ENCODE data around the gene TMEM186.

TMEM186 gene

GRCh38 chr16:8762254-8762653, 35.2 kb downstream of the TMEM186 start:
- Histone ChIP-seq H4K20me1 (ENCODE audit: low read depth, low read length) (no peaks in the 10 kb centered on the region), H3K9me3 (ENCODE audit: insufficient read depth, low read length) (no peaks in the 10 kb centered on the region), H3K4me2 (ENCODE audit: low read depth, low read length, poor library complexity, severe bottlenecking) (no peak overlapping the region), H3F3A (ENCODE audit: insufficient read depth) (no peaks in the 10 kb centered on the region), H3K9me2 (replicated peaks; ENCODE audit: insufficient read depth, low read length) (no peaks in the 10 kb centered on the region), H3K36me3 (ENCODE audit: low read length) (no peaks in the 10 kb centered on the region), H3K4me3 (ENCODE audit: insufficient read depth, low read length, poor library complexity, severe bottlenecking) (no peak overlapping the region), H3K27ac (ENCODE audit: low read depth, low read length) (no peak overlapping the region), H3K79me2 (ENCODE audit: insufficient read depth, low read length) (no peaks in the 10 kb centered on the region), H3K27me3 (ENCODE audit: low read length) (no peaks in the 10 kb centered on the region), H3K9ac (ENCODE audit: low read length) (no peak overlapping the region), H2AFZ (ENCODE audit: low read depth, low read length, severe bottlenecking) (no peak overlapping the region)
- TF ChIP-seq EZH2phosphoT487 (conservative IDR thresholded peaks at IDR 0.05; ENCODE audit: low read length): no peak
- no peak for TF ChIP-seq CTCF (IDR thresholded peaks at IDR 0.05; ENCODE audit: insufficient read depth, low read length, poor library complexity, severe bottlenecking)

GRCh38 chr16:8761078-8761477, 36.4 kb downstream of the TMEM186 start:
- Histone ChIP-seq H3K36me3 (ENCODE audit: low read length) (no peaks in the 10 kb centered on the region), H3K4me3 (ENCODE audit: insufficient read depth, low read length, poor library complexity, severe bottlenecking) (no peak overlapping the region), H3K9me3 (ENCODE audit: insufficient read depth, low read length) (no peaks in the 10 kb centered on the region), H2AFZ (ENCODE audit: low read depth, low read length, severe bottlenecking) (no peak overlapping the region), H3K9ac (ENCODE audit: low read length) (no peak overlapping the region), H3K27ac (ENCODE audit: low read depth, low read length) (no peak overlapping the region), H3F3A (ENCODE audit: insufficient read depth) (no peaks in the 10 kb centered on the region), H3K9me2 (replicated peaks; ENCODE audit: insufficient read depth, low read length) (no peaks in the 10 kb centered on the region), H4K20me1 (ENCODE audit: low read depth, low read length) (no peaks in the 10 kb centered on the region), H3K4me2 (ENCODE audit: low read depth, low read length, poor library complexity, severe bottlenecking) (no peak overlapping the region), H3K79me2 (ENCODE audit: insufficient read depth, low read length) (no peaks in the 10 kb centered on the region), H3K27me3 (ENCODE audit: low read length) (no peaks in the 10 kb centered on the region)
- TF ChIP-seq EZH2phosphoT487 (conservative IDR thresholded peaks at IDR 0.05; ENCODE audit: low read length): no peak

- no peak overlapping the region for H3K4me3 ChIP-seq (ENCODE audit: insufficient read depth, low read length, poor library complexity, severe bottlenecking)
- no peaks in the 10 kb centered on the region for H3K79me2 ChIP-seq (ENCODE audit: insufficient read depth, low read length)
- H2AFZ ChIP-seq (ENCODE audit: low read depth, low read length, severe bottlenecking): no peak overlapping the region
- no peaks in the 10 kb centered on the region for H3K36me3 ChIP-seq (ENCODE audit: low read length)
- H3K27ac ChIP-seq (ENCODE audit: low read depth, low read length): no peak overlapping the region
- no peak overlapping the region for H3K4me2 ChIP-seq (ENCODE audit: low read depth, low read length, poor library complexity, severe bottlenecking)
- no peaks in the 10 kb centered on the region for H3F3A ChIP-seq (ENCODE audit: insufficient read depth)
- no peaks in the 10 kb centered on the region for H3K9me2 ChIP-seq (replicated peaks; ENCODE audit: insufficient read depth, low read length)
- no peak overlapping the region for H3K9ac ChIP-seq (ENCODE audit: low read length)
- H3K9me3 ChIP-seq (ENCODE audit: insufficient read depth, low read length): no peaks in the 10 kb centered on the region
- no peaks in the 10 kb centered on the region for H4K20me1 ChIP-seq (ENCODE audit: low read depth, low read length)
- TF ChIP-seq CTCF (IDR thresholded peaks at IDR 0.05; ENCODE audit: insufficient read depth, low read length, poor library complexity, severe bottlenecking) (no peak), EZH2phosphoT487 (conservative IDR thresholded peaks at IDR 0.05; ENCODE audit: low read length) (no peak)
- no peaks in the 10 kb centered on the region for H3K27me3 ChIP-seq (ENCODE audit: low read length)
Measured at GRCh38 chr16:8760021-8760420, 37.4 kb downstream of the TMEM186 start.

GRCh38 chr16:8758022-8758421, 39.4 kb downstream of the TMEM186 start:
- H2AFZ ChIP-seq (ENCODE audit: low read depth, low read length, severe bottlenecking): no peak overlapping the region
- TF ChIP-seq CTCF (IDR thresholded peaks at IDR 0.05; ENCODE audit: insufficient read depth, low read length, poor library complexity, severe bottlenecking): no peak
- TF ChIP-seq EZH2phosphoT487 (conservative IDR thresholded peaks at IDR 0.05; ENCODE audit: low read length): no peak

More at GRCh38 chr16:8758022-8758421, 39.4 kb downstream of the TMEM186 start:
- H4K20me1 ChIP-seq (ENCODE audit: low read depth, low read length): no peaks in the 10 kb centered on the region
- no peaks in the 10 kb centered on the region for H3K36me3 ChIP-seq (ENCODE audit: low read length)
- H3K27ac ChIP-seq (ENCODE audit: low read depth, low read length): no peak overlapping the region
- H3K9me3 ChIP-seq (ENCODE audit: insufficient read depth, low read length): no peaks in the 10 kb centered on the region
- no peaks in the 10 kb centered on the region for H3K27me3 ChIP-seq (ENCODE audit: low read length)
- H3K4me2 ChIP-seq (ENCODE audit: low read depth, low read length, poor library complexity, severe bottlenecking): no peak overlapping the region
- H3K4me3 ChIP-seq (ENCODE audit: insufficient read depth, low read length, poor library complexity, severe bottlenecking): no peak overlapping the region
- no peaks in the 10 kb centered on the region for H3K79me2 ChIP-seq (ENCODE audit: insufficient read depth, low read length)
- no peak overlapping the region for H3K9ac ChIP-seq (ENCODE audit: low read length)
- H3F3A ChIP-seq (ENCODE audit: insufficient read depth): no peaks in the 10 kb centered on the region
- no peaks in the 10 kb centered on the region for H3K9me2 ChIP-seq (replicated peaks; ENCODE audit: insufficient read depth, low read length)
